Left lung (tissue), 10 donors: ENCODE results near the gene RASGRF2. TPM values are rescaled to one million over a fixed set of nuclear protein-coding genes. Genes with fewer than 3 reads are reported as not detected.

Experiments
- ATAC-seq: fragments of 200-7000 bp; cut with Tn5 transposase; one replicate; pipeline ENCODE4 v1.9.1; 2020; ENCODE audit warnings: moderate library complexity
- DNase-seq, 4 donors: peaks; one replicate each; pipeline ENCODE4 v3.0.0-alpha.2; 2013 to 2020
- H3K27ac ChIP-seq, 2 donors: fragments of 200-600 bp; sonication (generic) in 1 of 2; one replicate each; pipeline versions ENCODE4 v1.5.0 to v1.8.0; 2020 to 2021
- H3K27me3 ChIP-seq, 2 donors: fragments of 200-600 bp; sonication (generic) in 1 of 2; one replicate each; pipeline versions ENCODE4 v1.5.0 to v1.8.0; 2020 to 2021
- H3K36me3 ChIP-seq, 2 donors: fragments of 200-600 bp; sonication (generic) in 1 of 2; one replicate each; pipeline versions ENCODE4 v1.5.0 to v1.8.0; 2020 to 2021
- H3K4me1 ChIP-seq, 2 donors: fragments of 200-600 bp; one replicate each; pipeline ENCODE4 v1.8.0; 2021
- H3K4me3 ChIP-seq, 2 donors: fragments of 200-600 bp; sonication (generic) in 1 of 2; one replicate each; pipeline versions ENCODE4 v1.5.0 to v1.8.0; 2020 to 2021; ENCODE audit warnings: mild to moderate bottlenecking in 1 of 2
- H3K9me3 ChIP-seq, 2 donors: fragments of 200-600 bp; sonication (generic) in 1 of 2; one replicate each; pipeline versions ENCODE4 v1.5.0 to v1.8.0; 2020 to 2021
- intact Hi-C, 2 donors: fragments of 100-400 bp; cut with DNase I; formaldehyde crosslinking; loops; one replicate each; pipeline versions ENCODE4 v1.11.2 to v1.14.2; 2022
- polyA plus RNA-seq, 6 donors: library from polyadenylated mRNA; unstranded; fragments of 120-200 nt; gene quantifications; one replicate each; pipeline ENCODE4 v1.2.1, GENCODE V29; 2013; ENCODE audit not compliant: insufficient read length in 6 of 6
- total RNA-seq, 2 donors: library from RNA; stranded (reverse); fragmentation: NEBNext Ultra II Directional; extraction: Animal tissue kit (Norgen Biotek cat#: 25700); gene quantifications; one replicate each; pipeline ENCODE4 v1.2.1, GENCODE V29; 2021
- TF ChIP-seq, protein P1 (sequence below), 2 donors: fragments of 200-600 bp; sonication (generic) in 1 of 2; IDR thresholded peaks; one replicate each; pipeline versions ENCODE4 v1.5.0 to v1.8.0; 2021; ENCODE audit warnings: antibody characterized with exemption in 2 of 2
- donor health status: DM: no; HTN: yes; CAD: no.
- donor health status: DM: no; HTN: no; CAD: no.

The RASGRF2 gene
- total and polyA plus RNA-seq, 8 donors = 1.3 to 7.5 (median 2.8) TPM

DNA sequence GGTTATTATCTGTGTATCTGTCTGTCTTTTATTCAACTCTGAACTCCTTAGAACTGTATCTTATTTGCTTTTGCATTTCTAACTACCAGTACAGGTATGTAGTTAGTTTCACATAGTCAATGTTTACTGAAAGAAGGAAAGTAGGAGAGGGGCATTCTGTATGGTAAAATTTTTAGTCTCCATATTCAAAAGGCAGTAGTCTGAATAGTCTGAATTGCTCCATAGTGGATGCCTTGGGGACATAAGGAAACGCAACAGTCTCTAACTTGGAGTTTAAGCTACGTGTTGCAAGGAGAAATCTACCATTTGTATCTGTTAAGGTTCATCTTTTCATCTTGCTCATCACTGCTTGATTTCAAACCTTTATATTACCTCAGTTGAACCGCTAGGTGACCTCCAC lies 26.2 kb downstream of the RASGRF2 start:
- H3K9me3 ChIP-seq = no peaks in the 10 kb centered on the region
- ATAC-seq = no peak
- H3K4me3 ChIP-seq = no peak overlapping the region
- peak overlapping the region in 1 of 2 donors; percentile 3 for H3K27ac ChIP-seq
- intact Hi-C loops = no loop called here
- no peak for DNase-seq
- H3K27me3 ChIP-seq = no peaks in the 10 kb centered on the region
- TF ChIP-seq, protein P1, sequence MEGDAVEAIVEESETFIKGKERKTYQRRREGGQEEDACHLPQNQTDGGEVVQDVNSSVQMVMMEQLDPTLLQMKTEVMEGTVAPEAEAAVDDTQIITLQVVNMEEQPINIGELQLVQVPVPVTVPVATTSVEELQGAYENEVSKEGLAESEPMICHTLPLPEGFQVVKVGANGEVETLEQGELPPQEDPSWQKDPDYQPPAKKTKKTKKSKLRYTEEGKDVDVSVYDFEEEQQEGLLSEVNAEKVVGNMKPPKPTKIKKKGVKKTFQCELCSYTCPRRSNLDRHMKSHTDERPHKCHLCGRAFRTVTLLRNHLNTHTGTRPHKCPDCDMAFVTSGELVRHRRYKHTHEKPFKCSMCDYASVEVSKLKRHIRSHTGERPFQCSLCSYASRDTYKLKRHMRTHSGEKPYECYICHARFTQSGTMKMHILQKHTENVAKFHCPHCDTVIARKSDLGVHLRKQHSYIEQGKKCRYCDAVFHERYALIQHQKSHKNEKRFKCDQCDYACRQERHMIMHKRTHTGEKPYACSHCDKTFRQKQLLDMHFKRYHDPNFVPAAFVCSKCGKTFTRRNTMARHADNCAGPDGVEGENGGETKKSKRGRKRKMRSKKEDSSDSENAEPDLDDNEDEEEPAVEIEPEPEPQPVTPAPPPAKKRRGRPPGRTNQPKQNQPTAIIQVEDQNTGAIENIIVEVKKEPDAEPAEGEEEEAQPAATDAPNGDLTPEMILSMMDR (IDR thresholded peaks at IDR 0.05) = no peak
- peaks cover 0 to 4% of the 10 kb centered on the region in 2 donors for H3K4me1 ChIP-seq
- H3K36me3 ChIP-seq = no peaks in the 10 kb centered on the region

DNA sequence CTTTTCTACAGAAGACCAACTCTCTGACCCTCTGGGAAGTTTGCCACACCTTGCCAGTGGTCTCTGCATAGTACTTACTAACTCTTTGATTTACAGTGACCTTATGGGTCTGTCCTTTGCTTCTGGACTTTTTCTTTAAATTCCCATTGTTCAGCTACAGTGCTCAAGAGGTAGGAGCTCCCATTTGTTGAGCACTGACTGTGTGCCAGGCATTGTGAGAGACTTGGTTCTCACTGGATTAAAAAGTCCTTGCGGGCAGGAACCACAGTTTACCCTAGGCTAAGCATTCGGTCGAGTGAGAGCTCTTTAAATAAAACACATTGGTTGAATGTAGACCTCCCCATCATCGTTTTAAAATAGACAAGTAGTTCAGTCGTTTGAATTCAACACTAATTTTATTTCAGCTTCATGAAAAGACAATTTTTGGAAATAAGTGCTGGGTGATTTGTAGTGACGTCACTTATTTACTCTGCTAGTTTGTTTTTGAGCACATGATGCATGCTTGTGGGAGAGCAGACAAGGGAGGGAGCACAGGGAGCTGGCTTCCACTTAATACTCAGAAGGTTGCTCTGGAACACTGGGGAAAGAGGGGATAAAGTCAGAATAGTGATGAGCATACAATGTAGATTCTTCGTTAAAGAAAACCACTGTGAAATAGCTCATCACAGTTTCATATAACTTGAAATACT lies 27.1 kb downstream of the RASGRF2 start:
- DNase-seq = no peak
- Histone ChIP-seq H3K4me1 (peaks cover 0 to 4% of the 10 kb centered on the region in 2 donors), H3K9me3 (no peaks in the 10 kb centered on the region), H3K4me3 (no peak overlapping the region), H3K27me3 (no peaks in the 10 kb centered on the region), H3K27ac (no peak overlapping the region), H3K36me3 (no peaks in the 10 kb centered on the region)
- no peak for ATAC-seq
- intact Hi-C loops = no loop called here
- TF ChIP-seq, protein P1 (IDR thresholded peaks at IDR 0.05) = no peak

DNA sequence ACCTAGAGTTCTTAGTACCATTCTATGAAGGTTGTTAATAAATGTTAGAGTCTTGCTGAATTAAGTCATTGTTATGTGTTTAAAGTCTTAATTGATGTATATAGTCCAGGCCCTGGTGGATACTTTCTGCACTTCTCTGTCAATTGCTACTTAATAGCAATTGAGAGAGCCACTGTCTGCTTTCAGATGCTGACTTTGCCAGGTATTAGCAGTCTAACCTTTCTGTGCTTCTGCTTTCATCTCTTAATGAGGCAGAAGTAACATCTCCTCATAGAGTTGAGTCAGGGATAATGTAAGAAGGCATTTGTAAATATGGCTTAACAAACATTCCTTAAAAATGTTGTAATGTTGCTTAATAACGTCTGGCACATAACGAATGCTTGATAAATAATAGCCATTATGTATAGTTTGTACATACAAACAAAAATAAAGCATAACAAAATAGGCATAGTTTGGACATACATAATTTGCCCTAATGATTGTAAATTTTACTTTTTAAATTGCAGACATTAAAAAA lies 28.3 kb downstream of the RASGRF2 start:
- no peak for DNase-seq
- Histone ChIP-seq H3K4me3 (no peak overlapping the region), H3K36me3 (no peaks in the 10 kb centered on the region), H3K27ac (no peak overlapping the region), H3K4me1 (peaks cover 0 to 4% of the 10 kb centered on the region in 2 donors), H3K9me3 (no peaks in the 10 kb centered on the region), H3K27me3 (no peaks in the 10 kb centered on the region)
- ATAC-seq = no peak
- intact Hi-C loops = no loop called here
- TF ChIP-seq, protein P1 (IDR thresholded peaks at IDR 0.05) = no peak

DNA sequence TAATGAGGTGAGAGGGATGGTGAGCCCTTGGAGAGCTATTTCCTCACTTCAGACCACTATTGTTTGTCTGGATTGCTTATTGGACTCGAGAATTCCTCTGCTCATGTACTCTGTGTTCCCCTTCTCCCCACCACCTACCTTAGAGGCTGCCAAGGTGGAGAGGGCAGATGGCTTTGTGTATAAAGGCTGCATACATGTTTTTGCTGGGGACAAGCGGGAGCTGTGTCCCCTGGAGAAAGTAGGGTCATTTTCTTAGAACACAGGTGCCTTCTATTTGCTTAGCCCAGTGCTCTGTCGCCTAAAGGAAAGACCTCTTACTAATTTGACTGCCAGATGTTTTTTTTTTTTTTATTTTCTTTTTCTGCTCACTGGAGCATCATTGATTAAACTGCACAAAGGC lies 29.7 kb downstream of the RASGRF2 start:
- TF ChIP-seq, protein P1 (IDR thresholded peaks at IDR 0.05) = no peak
- Histone ChIP-seq H3K27ac (no peak overlapping the region), H3K9me3 (no peaks in the 10 kb centered on the region), H3K4me3 (no peak overlapping the region), H3K27me3 (no peaks in the 10 kb centered on the region), H3K4me1 (peaks cover 0 to 4% of the 10 kb centered on the region in 2 donors), H3K36me3 (no peaks in the 10 kb centered on the region)
- ATAC-seq = no peak
- intact Hi-C loops = no loop called here
- no peak for DNase-seq

DNA sequence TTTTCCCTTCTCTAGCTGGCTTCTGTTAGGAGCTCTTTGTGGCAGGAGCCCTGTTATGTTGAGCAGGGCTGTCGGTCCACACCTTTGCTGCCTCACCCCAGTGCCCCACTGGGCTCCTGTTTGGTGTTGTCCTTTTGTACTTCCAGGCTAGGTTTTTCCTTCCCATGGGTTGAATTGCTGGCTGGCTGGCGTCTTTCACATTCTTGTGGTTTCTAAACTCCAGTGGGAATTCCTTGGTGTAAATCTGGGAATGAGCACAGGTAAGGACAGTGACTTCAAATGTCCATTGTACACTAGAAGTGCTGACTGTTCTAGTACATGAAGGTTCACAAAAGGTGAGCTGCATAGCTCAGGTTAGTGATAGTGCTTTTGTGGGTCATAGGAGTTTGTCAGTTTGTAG lies 30.4 kb downstream of the RASGRF2 start:
- TF ChIP-seq, protein P1 (IDR thresholded peaks at IDR 0.05) = no peak
- peaks cover 0 to 4% of the 10 kb centered on the region in 2 donors for H3K4me1 ChIP-seq
- DNase-seq = no peak
- intact Hi-C loops = no loop called here
- no peaks in the 10 kb centered on the region for H3K9me3 ChIP-seq
- no peak overlapping the region for H3K27ac ChIP-seq
- H3K4me3 ChIP-seq = no peak overlapping the region
- no peaks in the 10 kb centered on the region for H3K27me3 ChIP-seq
- H3K36me3 ChIP-seq = no peaks in the 10 kb centered on the region
- no peak for ATAC-seq
